HCT116 (cell line): Measurements from ENCODE around the gene ETFA. TPM values are rescaled to one million over a fixed set of nuclear protein-coding genes. Genes with fewer than 3 reads are reported as not detected.

Source experiments
- ATAC-seq: fragments of 200-7000 bp; cut with Tn5 transposase; 2 replicates; pipeline ENCODE4 v1.9.1; 2020; ENCODE audit warnings: mild to moderate bottlenecking, moderate library complexity
- BruUV-seq: library from RNA; stranded (reverse); fragments of 400-500 nt; replicated peaks from 2 replicates; lab custom pipeline; 2021; lab: Mats Ljungman, UMichigan
- CTCF ChIA-PET: fragments of 300-600 bp; sonication (Branson Sonifier 250); formaldehyde crosslinking; loops from one replicate; lab custom pipeline; 2021; ENCODE audit warnings: antibody characterized with exemption; lab: Charles Lee
- POLR2A ChIA-PET: fragments of 300-600, 350-600 bp; sonication (Branson Sonifier 250); formaldehyde crosslinking; loops from one replicate; lab custom pipeline; 2021; ENCODE audit warnings: antibody characterized with exemption; lab: Charles Lee
- RAD21 ChIA-PET, 2 experiments: fragments of 300-600 bp; sonication (Branson Sonifier 250); formaldehyde crosslinking; loops; one replicate each; lab custom pipeline; 2023; ENCODE audit warnings: low total read pairs in 2 of 2; ENCODE audit not compliant: uncharacterized antibody in 2 of 2, unreplicated experiment in 2 of 2, low non-redundant PET in 1 of 2; lab: Charles Lee
- DNase-seq: peaks from one replicate; pipeline ENCODE4 v3.0.0-alpha.2; 2010; ENCODE audit warnings: low read depth, low spot score
- H2AFZ ChIP-seq: fragments of 200-600 bp; shearing (Covaris generic), sonication (generic); 2 replicates; pipeline ENCODE4 v1.6.1; 2017; ENCODE audit warnings: low read depth, mixed run types, mixed read lengths, antibody characterized with exemption, low read length; ENCODE audit not compliant: poor library complexity, severe bottlenecking
- H3K27ac ChIP-seq: 2 replicates; pipeline ENCODE4 v1.5.1; 2012; ENCODE audit warnings: low read depth, low read length
- H3K27me3 ChIP-seq: fragments of 200-600 bp; sonication (generic); 2 replicates; pipeline ENCODE4 v1.6.1; 2016; ENCODE audit warnings: mixed run types, low read length, mixed read lengths; ENCODE audit not compliant: insufficient read depth
- H3K36me3 ChIP-seq, 2 experiments: fragments of 200-500 bp in 1 of 2; fragments of 200-600 bp in 1 of 2; sonication (Bioruptor generic) in 1 of 2; sonication (generic) in 1 of 2; 2 replicates each; pipeline versions ENCODE4 v1.5.1 to v1.6.1; 2014 to 2016; ENCODE audit warnings: low read length in 2 of 2, inconsistent platforms in 1 of 2, mixed read lengths in 1 of 2, mixed run types in 1 of 2; ENCODE audit not compliant: insufficient read depth in 2 of 2, control insufficient read depth in 1 of 2
- H3K4me1 ChIP-seq, 2 experiments: fragments of 200-600 bp in 1 of 2; sonication (generic) in 1 of 2; 2 replicates each; pipeline versions ENCODE4 v1.5.1 to v1.6.1; 2012 to 2017; ENCODE audit warnings: low read length in 2 of 2, inconsistent platforms in 1 of 2, mild to moderate bottlenecking in 1 of 2, mixed read lengths in 1 of 2, mixed run types in 1 of 2, moderate library complexity in 1 of 2; ENCODE audit not compliant: insufficient read depth in 2 of 2, control insufficient read depth in 1 of 2
- H3K4me2 ChIP-seq: fragments of 200-600 bp; sonication (generic); 2 replicates; pipeline ENCODE4 v1.6.1; 2017; ENCODE audit warnings: mixed run types, low read length, mixed read lengths
- H3K4me3 ChIP-seq, 2 experiments: fragments of 200-600 bp in 1 of 2; sonication (generic) in 1 of 2; replicated peaks in 1 of 2; 2 replicates each; pipeline ENCODE4 v1.5.1; 2011 to 2016; ENCODE audit warnings: low read length in 2 of 2, control low read depth in 1 of 2, low read depth in 1 of 2, mild to moderate bottlenecking in 1 of 2, mixed read lengths in 1 of 2, mixed run types in 1 of 2
- H3K79me2 ChIP-seq: fragments of 200-600 bp; sonication (generic); 2 replicates; pipeline ENCODE4 v1.6.1; 2017; ENCODE audit warnings: mild to moderate bottlenecking, mixed run types, low read length, moderate library complexity, mixed read lengths; ENCODE audit not compliant: insufficient read depth
- H3K9ac ChIP-seq: fragments of 200-600 bp; sonication (generic); 2 replicates; pipeline ENCODE4 v1.6.1; 2016; ENCODE audit warnings: low read length, mixed read lengths
- H3K9me2 ChIP-seq: fragments of 200-600 bp; sonication (generic), shearing (Covaris generic); 2 replicates; pipeline ENCODE4 v1.6.1; 2017; ENCODE audit warnings: mixed run types, mild to moderate bottlenecking, moderate library complexity; ENCODE audit not compliant: insufficient read depth
- H3K9me3 ChIP-seq, 2 experiments: fragments of 200-500 bp in 1 of 2; fragments of 200-600 bp in 1 of 2; sonication (Bioruptor generic) in 1 of 2; sonication (generic) in 1 of 2; 2 replicates each; pipeline ENCODE4 v1.6.1; 2014 to 2017; ENCODE audit warnings: low read length in 2 of 2, mixed read lengths in 2 of 2, inconsistent platforms in 1 of 2, low read depth in 1 of 2, mild to moderate bottlenecking in 1 of 2, mixed run types in 1 of 2, moderate library complexity in 1 of 2; ENCODE audit not compliant: control insufficient read depth in 1 of 2, insufficient read depth in 1 of 2
- H4K20me1 ChIP-seq: fragments of 200-600 bp; sonication (generic), shearing (Covaris generic); 2 replicates; pipeline ENCODE4 v1.6.1; 2017; ENCODE audit warnings: mixed run types, mild to moderate bottlenecking, moderate library complexity; ENCODE audit not compliant: insufficient read depth
- ATF3 ChIP-seq: IDR thresholded peaks from 2 replicates; pipeline ENCODE4 v1.6.1; 2012
- CBX3 ChIP-seq: IDR thresholded peaks from 2 replicates; pipeline ENCODE4 v1.6.1; 2012; ENCODE audit warnings: low read depth
- CEBPB ChIP-seq: IDR thresholded peaks from 2 replicates; pipeline ENCODE4 v1.6.1; 2012; ENCODE audit warnings: low read depth
- CTCF ChIP-seq, 3 experiments: fragments of 200-600 bp in 1 of 3; sonication (generic) in 1 of 3; IDR thresholded peaks in 2 of 3; conservative IDR thresholded peaks in 1 of 3; 2 replicates each; pipeline ENCODE4 v1.5.1; 2012 to 2017; ENCODE audit warnings: low read depth in 2 of 3, low read length in 2 of 3, antibody characterized with exemption in 1 of 3, borderline replicate concordance in 1 of 3, control low read depth in 1 of 3, mild to moderate bottlenecking in 1 of 3, mixed read lengths in 1 of 3, mixed run types in 1 of 3, moderate library complexity in 1 of 3; ENCODE audit not compliant: insufficient read depth in 1 of 3
- POLR2AphosphoS5 ChIP-seq: IDR thresholded peaks from 2 replicates; pipeline ENCODE4 v1.6.1; 2011; ENCODE audit warnings: mild to moderate bottlenecking, low read depth, low read length, moderate library complexity
- RAD21 ChIP-seq: IDR thresholded peaks from 2 replicates; pipeline ENCODE4 v1.6.1; 2012; ENCODE audit warnings: low read depth, mild to moderate bottlenecking
- REST ChIP-seq: IDR thresholded peaks from 2 replicates; pipeline ENCODE4 v1.6.1; 2012; ENCODE audit warnings: low read depth
- SP1 ChIP-seq: IDR thresholded peaks from 2 replicates; pipeline ENCODE4 v1.6.1; 2012; ENCODE audit warnings: low read depth
- SRF ChIP-seq: IDR thresholded peaks from 2 replicates; pipeline ENCODE4 v1.6.1; 2012; ENCODE audit warnings: low read depth
- YY1 ChIP-seq: IDR thresholded peaks from 2 replicates; pipeline ENCODE4 v1.6.1; 2011; ENCODE audit warnings: low read length, low read depth, moderate library complexity, mild to moderate bottlenecking; ENCODE audit not compliant: insufficient replicate concordance; ENCODE audit errors: extremely low read depth
- ZBTB33 ChIP-seq: IDR thresholded peaks from 2 replicates; pipeline ENCODE4 v1.6.1; 2011; ENCODE audit warnings: mild to moderate bottlenecking, low read length, moderate library complexity; ENCODE audit not compliant: insufficient replicate concordance; ENCODE audit errors: extremely low read depth
- ZFX ChIP-seq: fragments of 450-650 bp; IDR thresholded peaks from 2 replicates; pipeline ENCODE4 v1.6.1; 2017
- intact Hi-C: fragments of 100-400 bp; cut with micrococcal nuclease; formaldehyde crosslinking; loops from 2 replicates; pipeline ENCODE4 v1.10.0; 2022
- total RNA-seq: library from RNA; stranded (reverse); gene quantifications from one replicate; pipeline ENCODE4 v1.2.1, GENCODE V29; 2021; ENCODE audit not compliant: unreplicated experiment

Gene ETFA
- total RNA-seq, 1 experiment from 2014 or later = 144 TPM

- CTCF ChIA-PET = interaction anchor here (1.6 kb wide), 1 partner anchor 96 kb away, joined by 3 read pairs; no protein-coding TSS in a partner anchor
- ATAC-seq = no peak
These were observed 77.3 kb downstream of the ETFA start for GRCh38 chr15:76233921-76234320.

More at GRCh38 chr15:76233921-76234320, 77.3 kb downstream of the ETFA start:
- no peaks in the 10 kb centered on the region for H3K4me1 ChIP-seq
- intact Hi-C loops = no loop called here
- no peak overlapping the region for H3K9ac ChIP-seq
- H3K4me3 ChIP-seq = no peak overlapping the region
- H3K9me3 ChIP-seq = no peaks in the 10 kb centered on the region
- peaks cover 0 to 6% of the 10 kb centered on the region in 2 experiments; a peak in 1 of 4 replicates for H3K36me3 ChIP-seq
- POLR2A ChIA-PET = no interaction called here
- no peak overlapping the region for H3K27ac ChIP-seq
- H3K4me2 ChIP-seq = no peak overlapping the region
- RAD21 ChIA-PET = no interaction called here
- H3K79me2 ChIP-seq = no peaks in the 10 kb centered on the region
- TF ChIP-seq REST (no peak), SP1 (no peak), CEBPB (no peak), ZFX (no peak), CBX3 (no peak), SRF (no peak), RAD21 (no peak), CTCF (IDR thresholded peaks at IDR 0.05 in 2 of 3, conservative IDR thresholded peaks at IDR 0.05 in 1 of 3; ENCODE audit: borderline replicate concordance in 1 of 3, insufficient read depth in 1 of 3, low read depth in 2 of 3, low read length in 2 of 3) (no peak), YY1 (no peak), POLR2AphosphoS5 (no peak), ZBTB33 (no peak), ATF3 (no peak)
- no peaks in the 10 kb centered on the region; the same call in 1 of the 2 replicates for H4K20me1 ChIP-seq
- DNase-seq = no peak
- no peaks in the 10 kb centered on the region for H3K9me2 ChIP-seq
- BruUV-seq = no TSS peak
- no peaks in the 10 kb centered on the region for H3K27me3 ChIP-seq
- H2AFZ ChIP-seq = no peak overlapping the region
